ENCODE results near the gene TPMT.
A peak's percentile ranks its signal among the peaks of the same experiment; 100 is the strongest.
"Not testable (repeated sequence)": the region's sequence is repeated elsewhere in the genome, so short reads cannot be mapped to it uniquely, and the experiment has no call there.

TPMT gene

DNA sequence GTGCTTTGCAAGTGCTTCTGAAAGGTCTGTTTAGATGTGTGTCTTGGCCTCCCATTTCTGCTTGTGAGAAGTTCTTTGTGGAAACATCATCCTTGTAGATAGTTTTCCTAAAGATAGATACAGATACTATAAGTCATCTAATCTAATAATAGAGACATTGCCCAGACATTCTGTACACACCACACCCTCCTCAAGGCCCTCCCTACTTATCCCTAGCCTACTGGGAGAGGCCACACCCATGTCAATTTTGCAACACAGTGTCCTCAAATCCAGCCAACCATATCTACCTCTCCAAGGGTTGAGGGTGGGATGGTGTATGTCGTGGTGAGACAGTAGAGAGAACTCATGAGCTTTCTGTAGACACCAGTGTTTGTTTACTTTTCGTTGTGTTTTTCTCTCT is 6.6 kb upstream of the TPMT start:
- no peak overlapping the region for H3K4me3 ChIP-seq (ENCODE audit: low read depth, low read length)
- no peak for DNase-seq (ENCODE audit: low read depth)

GRCh38 chr6:18160911-18161310 is 6.0 kb upstream of the TPMT start:
- DNase-seq (ENCODE audit: low read depth) = no peak
- H3K4me3 ChIP-seq (ENCODE audit: low read depth, low read length) = no peak overlapping the region

DNA sequence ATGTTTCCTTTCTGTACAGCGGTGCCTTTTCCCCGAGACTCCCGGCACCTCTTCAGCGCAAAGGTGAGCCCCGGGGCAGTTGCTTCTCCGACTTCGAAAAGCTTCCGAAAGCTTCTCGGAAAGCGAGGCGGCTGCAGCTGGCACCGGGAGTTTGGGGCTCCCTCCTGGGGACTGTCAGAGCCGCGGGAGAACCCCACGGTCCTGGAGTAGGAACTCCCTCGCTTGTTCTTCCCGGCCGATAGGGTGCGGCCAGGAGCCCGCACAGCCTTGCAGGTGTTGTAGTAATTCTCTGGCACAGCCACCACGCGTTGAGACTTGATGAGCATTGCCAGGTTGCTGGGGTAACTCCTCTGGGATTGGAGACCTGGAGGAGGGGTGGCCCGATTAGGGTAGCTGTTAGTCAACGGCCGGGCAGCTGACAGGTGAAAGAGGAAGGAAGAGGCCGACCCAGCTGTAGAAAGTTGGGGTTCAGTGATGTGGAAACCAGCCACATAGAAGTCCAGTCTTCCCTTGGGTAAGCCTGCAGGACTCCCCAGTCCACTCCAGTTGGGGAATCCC is 1.1 kb upstream of the TPMT start:
- DNase-seq (ENCODE audit: low read depth) = no peak
- peak overlapping the region; percentile 85 for H3K4me3 ChIP-seq (ENCODE audit: low read depth, low read length)

DNA sequence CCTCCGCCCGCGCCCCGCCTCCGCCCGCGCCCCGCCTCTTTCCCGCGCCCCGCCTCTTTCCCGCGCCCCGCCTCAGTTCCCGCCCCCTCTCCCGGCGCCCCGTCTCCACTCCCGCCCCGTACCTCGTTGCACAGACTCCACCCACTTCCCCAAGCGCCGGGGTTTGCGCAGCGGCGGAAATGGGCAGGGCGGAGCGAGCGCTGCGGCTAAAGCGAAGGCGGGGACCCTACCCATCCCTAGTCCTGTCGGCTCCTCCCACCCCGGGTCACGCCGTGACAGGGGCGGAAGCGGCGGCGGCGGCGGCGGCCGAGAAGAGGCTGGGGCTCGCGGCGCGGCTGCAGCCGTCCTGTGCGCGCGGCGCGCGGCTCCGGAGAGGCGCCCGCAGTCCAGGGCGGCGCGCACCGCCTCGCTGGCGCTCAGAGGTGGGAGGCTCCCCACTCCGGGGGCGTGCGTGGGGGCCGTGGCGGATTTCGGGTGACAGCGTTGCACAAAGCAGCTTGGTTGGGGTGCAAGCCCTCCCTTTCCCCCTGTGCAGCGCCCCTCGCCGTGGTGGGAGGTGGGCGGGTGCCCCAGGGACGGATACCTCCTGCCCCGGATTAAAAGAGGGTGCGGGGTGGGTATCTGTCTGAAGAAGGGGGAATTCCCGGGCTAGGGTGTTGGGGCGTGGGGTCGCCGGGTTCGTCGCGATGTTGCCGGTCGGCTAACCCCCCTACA is 430 bp upstream of the TPMT start, which contains the start of gene KDM1B:
Gene KDM1B (plus strand): TSS at position 273 of the 714 bp plus-strand sequence. CDS start 4,474 bp downstream, outside the sequence.
- H3K4me3 ChIP-seq (ENCODE audit: low read depth, low read length) = peak within 1 kb of the TSS; percentile 85
- DNase-seq (ENCODE audit: low read depth) = peak; percentile 94

- H3K4me3 ChIP-seq (ENCODE audit: low read depth, low read length) = no peak overlapping the region
- DNase-seq (ENCODE audit: low read depth) = no peak
Observed at GRCh38 chr6:18153311-18153703, 1.6 kb downstream of the TPMT start.

DNA sequence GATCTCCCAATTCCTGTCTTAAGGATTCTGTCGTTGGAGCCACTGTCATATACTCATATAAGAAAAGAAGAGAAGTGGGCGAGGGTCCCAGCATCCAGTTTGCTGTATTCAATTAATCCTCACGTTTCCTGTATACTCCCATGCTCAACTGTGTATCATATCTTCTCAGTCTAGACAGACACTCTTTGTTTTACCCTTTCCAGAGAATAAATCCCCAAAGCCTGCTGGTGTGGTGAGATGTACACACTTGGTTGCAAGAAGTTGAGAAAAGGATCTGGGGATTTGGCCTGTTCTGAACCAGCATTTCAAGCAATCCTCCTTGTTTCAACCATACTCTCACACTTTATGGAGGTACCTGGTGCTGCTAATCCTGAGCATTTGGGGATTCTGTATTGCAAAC is 3.1 kb downstream of the TPMT start:
- no peak overlapping the region for H3K4me3 ChIP-seq (ENCODE audit: low read depth, low read length)
- DNase-seq (ENCODE audit: low read depth) = no peak

- not testable (repeated sequence) for DNase-seq (ENCODE audit: low read depth); H3K4me3 ChIP-seq (ENCODE audit: low read depth, low read length)
Observed at GRCh38 chr6:18151391-18151790, 3.5 kb downstream of the TPMT start.

- DNase-seq (ENCODE audit: low read depth) = peak; percentile 92
- no peak overlapping the region for H3K4me3 ChIP-seq (ENCODE audit: low read depth, low read length)
Observed at GRCh38 chr6:18148304-18149025, 6.4 kb downstream of the TPMT start.

DNA sequence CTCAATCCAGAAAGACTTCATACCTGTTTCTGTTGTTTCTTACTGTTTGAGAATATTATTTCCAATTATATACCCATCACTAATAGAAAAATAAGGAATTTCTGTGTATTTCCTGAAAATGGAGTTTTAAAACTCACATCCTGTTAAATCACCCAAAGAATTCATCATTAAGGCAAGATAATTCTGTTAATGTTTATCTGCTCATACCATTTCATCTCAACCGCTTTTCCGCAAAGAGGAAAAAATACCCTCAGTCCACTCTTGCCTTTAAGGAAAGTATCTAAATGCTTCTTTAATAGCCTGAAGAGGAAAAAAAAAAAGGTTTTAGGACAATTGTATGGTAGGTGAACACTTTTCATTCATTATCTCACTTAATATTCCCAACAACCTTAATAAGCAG is 7.3 kb downstream of the TPMT start:
- no peak overlapping the region for H3K4me3 ChIP-seq (ENCODE audit: low read depth, low read length)
- no peak for DNase-seq (ENCODE audit: low read depth)

DNA sequence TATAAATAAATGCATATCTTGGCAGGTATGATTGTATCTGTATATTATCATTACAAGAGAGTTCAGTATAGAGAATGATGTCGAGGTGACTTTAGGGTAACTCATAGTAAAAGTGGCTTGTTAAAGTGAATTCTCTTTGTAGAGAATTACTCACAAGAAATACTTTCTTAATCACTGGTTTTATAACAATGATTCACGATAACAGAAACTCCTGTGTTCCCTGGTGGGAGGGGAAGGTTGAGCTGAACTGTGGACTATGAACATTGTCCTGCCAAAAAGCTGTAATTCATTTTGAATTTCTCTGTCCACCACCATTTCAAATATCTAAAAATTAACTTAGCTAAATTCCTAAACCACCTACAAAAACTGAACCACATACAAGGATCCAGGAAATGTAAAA is 7.7 kb downstream of the TPMT start:
- DNase-seq (ENCODE audit: low read depth) = peak; percentile 21
- H3K4me3 ChIP-seq (ENCODE audit: low read depth, low read length) = no peak overlapping the region

DNA sequence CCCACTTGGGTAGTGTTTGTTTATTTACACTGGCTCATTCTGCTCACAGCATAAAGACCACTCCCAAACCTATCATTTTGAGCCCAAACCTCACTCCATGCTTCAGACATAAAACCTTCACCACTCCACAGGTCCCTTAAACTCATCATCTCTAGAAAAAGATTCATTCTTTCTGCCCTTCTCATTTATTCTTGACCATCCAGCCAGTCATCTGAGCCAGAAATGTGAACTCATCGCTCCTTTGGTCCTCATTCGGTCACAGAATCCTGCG is 12.4 kb downstream of the TPMT start:
- no peak overlapping the region for H3K4me3 ChIP-seq (ENCODE audit: low read depth, low read length)
- DNase-seq (ENCODE audit: low read depth) = no peak

DNA sequence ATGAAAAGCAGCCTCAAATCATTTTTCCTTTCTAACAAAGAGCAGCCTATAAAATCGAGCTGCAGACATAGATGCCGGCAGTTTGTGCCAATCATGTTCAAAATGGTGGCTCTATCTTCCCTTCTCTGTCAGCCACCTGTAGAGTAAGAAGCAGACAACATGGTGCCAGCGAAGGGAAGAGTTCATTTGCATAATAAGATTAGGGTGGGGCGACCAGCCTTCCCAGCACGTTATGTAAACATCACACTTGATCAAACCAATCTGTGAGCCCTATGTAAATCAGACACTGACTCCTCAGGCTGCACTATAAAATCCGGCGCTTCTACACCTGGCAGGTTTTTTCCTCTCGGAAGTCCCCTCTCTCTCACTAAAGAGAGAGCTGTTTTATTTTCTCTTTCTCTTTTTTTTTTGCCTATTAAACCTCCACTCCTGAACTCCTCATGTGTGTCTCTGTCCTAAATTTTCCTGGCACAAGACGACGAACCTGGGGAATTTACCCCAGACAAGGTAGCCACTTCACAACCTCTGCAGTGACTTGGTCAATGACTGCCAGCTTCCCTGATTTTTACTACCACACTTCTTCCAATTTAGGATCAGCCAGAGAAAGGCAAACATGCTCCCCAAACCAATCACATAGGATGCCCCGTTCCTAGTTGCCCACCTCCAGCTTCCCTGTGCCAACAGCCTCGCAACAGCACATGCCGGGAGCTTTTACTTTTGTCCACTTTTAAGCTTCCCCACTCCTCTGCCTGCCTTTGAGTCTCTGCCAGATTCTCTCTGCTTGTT is 12.9 kb downstream of the TPMT start:
- no peak overlapping the region for H3K4me3 ChIP-seq (ENCODE audit: low read depth, low read length)
- DNase-seq (ENCODE audit: low read depth) = no peak

DNA sequence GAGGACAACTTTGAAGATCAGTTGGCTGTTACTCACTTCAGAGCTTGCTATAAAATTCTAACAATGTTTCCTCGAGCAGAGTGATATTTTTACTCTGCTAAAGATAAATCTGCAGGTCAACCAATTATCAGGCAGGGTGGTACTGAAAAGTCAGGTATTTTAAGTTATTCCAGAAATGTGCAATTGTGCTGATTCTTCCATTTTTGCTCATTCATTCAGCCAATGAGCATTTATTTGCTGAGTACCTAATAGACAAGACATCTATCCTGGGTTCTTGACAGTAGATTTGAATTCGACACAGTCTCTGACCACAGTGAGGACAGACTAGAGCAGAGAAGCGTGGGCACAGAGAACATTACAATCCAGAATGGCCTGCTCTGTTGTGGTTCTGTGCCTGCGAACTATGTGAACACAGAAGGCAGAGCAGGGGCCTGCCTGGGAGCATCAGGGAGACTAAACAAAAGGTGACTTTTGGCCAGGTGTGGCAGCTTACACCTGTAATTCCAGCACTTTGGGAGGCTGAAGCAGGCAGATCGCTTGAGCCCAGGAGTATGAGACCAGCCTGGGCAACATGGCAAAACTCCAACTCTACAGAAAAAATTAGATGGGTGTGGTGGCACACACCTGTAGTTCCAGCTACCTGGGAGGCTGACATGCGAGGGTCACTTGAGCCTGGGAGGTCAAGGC is 14.8 kb downstream of the TPMT start:
- DNase-seq (ENCODE audit: low read depth) = no peak
- no peak overlapping the region for H3K4me3 ChIP-seq (ENCODE audit: low read depth, low read length)

DNA sequence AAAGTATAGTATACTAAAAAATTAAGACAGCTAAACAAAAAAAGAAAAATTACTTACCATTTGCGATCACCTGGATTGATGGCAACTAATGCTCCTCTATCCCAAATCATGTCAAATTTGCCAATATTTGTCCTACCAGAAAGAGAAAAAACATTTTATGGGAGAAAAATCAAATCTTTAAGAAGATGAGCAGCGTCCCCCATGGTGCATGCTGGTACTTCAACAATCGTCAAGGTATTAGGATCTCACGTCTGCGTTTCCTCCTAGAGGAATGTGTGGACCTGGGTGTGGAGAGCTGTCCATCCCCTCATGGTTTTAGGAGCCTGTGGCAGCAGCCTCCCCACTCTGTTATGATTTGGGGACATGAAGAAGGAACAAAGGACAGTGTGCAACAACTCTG is 16.0 kb downstream of the TPMT start:
- DNase-seq (ENCODE audit: low read depth) = no peak
- H3K4me3 ChIP-seq (ENCODE audit: low read depth, low read length) = no peak overlapping the region

DNA sequence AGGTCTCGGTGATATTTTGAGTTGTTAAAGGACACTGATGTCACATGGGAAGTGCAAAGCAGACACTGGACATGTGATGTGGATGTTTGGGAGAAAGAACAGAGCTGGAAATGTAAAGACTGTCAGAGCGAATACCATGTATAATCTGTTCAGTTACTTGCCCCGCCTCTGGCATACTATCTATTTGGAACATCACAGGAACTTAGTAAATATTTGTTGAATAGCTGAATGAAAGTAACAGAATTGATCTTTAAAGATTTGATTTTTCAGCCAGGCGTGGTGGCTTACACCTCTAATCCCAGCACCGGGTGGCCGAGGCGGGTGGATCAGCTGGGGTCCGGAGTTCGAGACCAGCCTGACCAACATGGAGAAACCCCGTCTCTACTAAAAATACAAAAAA is 18.6 kb downstream of the TPMT start:
- DNase-seq (ENCODE audit: low read depth) = no peak
- H3K4me3 ChIP-seq (ENCODE audit: low read depth, low read length) = no peak overlapping the region

DNA sequence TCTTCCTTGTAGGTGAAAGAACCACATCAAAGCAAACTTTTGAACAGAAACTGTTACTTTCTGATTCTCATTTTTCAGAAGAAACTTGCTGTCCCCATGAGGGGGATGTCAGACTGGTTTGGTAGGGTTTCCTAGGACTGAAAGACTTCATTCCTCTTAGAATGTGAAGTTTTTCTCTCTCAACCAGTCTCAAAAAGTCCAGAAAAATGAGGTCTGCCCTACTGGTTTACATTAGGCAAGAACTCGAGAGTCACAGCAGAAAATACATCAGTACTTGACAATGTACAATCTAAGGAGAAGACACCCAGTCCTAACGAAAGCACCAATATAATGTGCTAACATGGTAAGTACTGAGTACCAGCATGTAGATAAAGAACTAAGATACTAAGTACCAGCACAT is 19.7 kb downstream of the TPMT start:
- H3K4me3 ChIP-seq (ENCODE audit: low read depth, low read length) = no peak overlapping the region
- no peak for DNase-seq (ENCODE audit: low read depth)

- no peak for DNase-seq (ENCODE audit: low read depth)
- H3K4me3 ChIP-seq (ENCODE audit: low read depth, low read length) = no peak overlapping the region
Observed at GRCh38 chr6:18132346-18132745, 22.5 kb downstream of the TPMT start.

GRCh38 chr6:18126121-18126520 is 28.8 kb downstream of the TPMT start:
- no peak overlapping the region for H3K4me3 ChIP-seq (ENCODE audit: low read depth, low read length)

DNA sequence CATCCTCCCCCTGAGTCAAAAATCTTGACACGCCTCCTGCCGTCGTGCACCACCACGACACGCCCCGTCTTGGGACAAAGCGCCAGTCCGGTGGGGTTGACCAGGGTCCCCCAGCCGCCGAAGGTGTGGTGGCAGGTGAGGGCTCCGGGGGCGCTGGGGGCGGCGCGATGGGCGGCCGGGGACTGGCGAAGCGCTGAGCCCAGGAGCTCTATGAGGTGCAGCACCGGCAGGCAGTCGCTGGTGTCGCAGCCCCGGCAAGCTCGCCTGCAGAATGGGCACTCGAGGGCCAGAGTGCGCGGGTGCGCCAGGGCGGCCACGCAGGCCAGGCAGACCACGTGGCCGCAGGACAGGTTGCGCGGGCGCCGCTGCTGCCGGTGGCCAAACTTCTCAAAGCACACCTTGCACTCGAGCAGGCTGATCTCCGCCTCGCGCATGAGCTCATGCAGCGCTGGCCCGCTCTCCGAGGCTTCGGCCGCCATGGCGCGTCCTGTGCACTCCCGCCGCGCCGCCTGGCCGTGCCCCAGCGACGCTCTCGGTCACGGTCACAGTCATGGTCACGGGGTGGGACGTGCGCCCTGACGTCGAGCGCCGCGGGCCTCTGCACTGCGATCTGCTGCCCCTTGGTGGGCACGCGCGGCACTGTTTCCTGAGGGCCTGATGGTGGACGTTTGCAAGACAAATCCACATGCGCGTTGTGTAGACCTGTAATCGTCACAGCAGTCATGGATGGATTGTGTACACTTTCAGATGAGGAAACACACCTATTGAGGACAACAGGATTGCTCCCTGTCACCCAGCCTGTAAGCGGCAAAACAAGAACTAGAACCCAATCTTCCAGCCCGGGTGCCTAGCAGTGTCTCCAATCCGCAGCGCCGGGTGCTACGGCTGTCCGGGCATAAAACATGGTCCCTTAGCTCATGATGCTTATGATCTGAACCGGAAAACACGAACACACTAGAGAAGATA is 32.5 kb downstream of the TPMT start, which contains the start of gene NHLRC1:
Gene NHLRC1 (minus strand): TSS at position 550 of the 966 bp plus-strand sequence. CDS start 71 bp downstream, at position 479.
- peak within 1 kb of the TSS; percentile 49 for H3K4me3 ChIP-seq (ENCODE audit: low read depth, low read length)
- DNase-seq (ENCODE audit: low read depth) = peak; percentile 47

More at GRCh38 chr6:18126121-18126520, 28.8 kb downstream of the TPMT start:
- DNase-seq (ENCODE audit: low read depth) = no peak

All from skeletal muscle cell (primary cell).